Stimulated activated CD8-positive, alpha-beta memory T cell treated with anti-CD3 and anti-CD28 coated beads, Interleukin-4, amount 100 ng/mL, for 4 hours (primary cell): Measurements from ENCODE around the gene BRIX1.
"Not testable (repeated sequence)": the region's sequence is repeated elsewhere in the genome, so short reads cannot be mapped to it uniquely, and the experiment has no call there.

Source experiments
- DNase-seq, 2 donors: peaks; one replicate each; pipeline ENCODE4 v3.0.0-alpha.2; 2020; ENCODE audit warnings: low read depth in 2 of 2, low spot score in 1 of 2

BRIX1 gene

DNA sequence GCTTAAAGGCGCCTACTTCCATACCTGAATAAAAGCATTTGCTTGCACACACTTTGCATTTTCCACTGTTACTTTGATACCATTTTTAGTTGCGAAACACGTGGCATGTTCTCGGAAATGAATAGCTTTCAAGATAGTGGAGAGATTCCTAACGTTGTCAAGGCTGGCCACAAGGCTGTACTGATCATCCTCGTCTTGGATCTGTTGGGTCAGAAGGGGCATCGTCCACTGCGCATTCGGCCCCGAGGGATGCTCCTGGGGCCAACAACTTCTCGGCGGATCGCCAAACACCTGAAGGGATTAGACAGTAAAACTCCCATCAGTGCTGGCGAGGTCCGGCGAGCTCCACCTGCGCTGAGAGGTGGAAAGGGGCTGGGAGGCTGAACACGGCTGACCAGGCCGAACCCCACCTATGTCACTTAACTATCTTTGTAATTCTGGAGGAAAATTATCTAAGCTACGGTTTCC is 806 bp upstream of the BRIX1 start:
- DNase-seq: no peak

DNA sequence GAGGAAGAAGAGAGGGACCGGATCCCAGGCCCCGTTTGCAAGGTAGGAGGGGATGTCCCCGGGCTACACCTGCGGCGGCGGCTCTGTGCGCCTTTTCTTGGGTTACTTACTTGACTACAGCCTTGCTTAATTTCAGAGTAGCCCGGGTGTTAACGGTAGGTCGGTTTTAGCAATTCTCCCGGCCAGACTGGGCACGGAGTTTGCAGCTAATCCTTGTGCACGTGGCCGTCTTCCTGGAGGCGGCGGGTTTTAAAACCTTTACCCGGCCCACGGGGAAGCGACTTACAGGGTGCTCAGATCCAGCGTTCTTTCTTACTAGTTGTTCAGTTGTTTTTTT is 313 bp downstream of the BRIX1 start:
- DNase-seq: no peak

DNA sequence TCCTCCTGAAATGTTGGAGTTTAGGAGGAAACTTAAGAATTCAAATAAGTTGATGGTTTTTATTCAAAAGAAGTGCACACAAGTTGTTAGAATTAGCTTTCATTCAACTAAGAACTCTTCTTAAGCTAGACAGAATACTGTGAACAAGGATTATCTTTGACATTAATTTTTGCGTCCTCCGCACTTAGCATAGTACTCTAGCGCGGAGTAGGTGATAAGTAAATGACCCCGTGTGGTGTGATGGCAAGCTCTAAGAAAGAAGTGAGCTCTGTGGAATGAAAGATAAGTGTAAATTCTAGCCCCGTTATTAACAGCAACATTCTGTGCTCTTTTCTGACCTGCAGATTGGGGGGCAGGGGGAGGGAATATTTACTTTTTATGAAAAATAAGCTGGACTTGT is 1.0 kb downstream of the BRIX1 start:
- DNase-seq: no peak

DNA sequence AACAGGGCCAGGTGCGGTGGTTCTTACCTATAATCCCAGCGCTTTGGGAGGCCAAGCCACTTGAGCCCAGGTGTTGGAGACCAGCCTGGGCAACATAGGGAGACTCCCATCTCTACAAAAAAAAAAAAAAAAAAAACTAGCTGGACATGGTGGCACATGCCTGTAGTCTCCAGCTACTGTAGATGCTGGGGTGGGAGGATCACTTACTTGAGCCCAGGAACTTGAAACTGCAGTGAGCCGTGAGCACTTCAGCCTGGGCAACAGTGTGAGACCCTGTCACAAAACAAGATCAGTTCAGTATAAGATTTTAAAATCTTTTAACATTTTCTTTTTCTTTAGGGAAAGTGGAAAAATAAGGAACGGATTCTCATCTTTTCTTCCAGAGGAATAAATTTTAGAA is 2.5 kb downstream of the BRIX1 start:
- no peak for DNase-seq

DNA sequence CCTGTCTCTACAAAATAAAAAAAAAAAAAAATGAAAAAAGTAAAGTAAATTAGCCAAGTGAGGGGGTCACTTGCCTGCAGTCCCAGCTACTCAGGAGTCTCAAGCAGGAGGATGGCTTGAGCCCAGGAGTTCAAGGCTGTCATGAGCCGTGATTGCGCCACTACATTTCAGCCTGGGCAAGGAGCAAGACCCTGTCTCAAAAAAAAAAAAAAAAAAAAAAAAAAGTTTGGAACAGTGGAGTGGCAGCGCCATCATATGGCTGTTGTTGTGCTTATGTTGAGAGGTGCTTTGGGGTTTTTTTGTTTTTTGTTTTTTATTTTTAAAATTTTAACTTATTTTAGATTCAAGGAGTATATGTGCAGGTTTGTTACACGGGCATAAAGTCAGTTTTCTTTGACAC is 3.6 kb downstream of the BRIX1 start:
- DNase-seq: no peak

DNA sequence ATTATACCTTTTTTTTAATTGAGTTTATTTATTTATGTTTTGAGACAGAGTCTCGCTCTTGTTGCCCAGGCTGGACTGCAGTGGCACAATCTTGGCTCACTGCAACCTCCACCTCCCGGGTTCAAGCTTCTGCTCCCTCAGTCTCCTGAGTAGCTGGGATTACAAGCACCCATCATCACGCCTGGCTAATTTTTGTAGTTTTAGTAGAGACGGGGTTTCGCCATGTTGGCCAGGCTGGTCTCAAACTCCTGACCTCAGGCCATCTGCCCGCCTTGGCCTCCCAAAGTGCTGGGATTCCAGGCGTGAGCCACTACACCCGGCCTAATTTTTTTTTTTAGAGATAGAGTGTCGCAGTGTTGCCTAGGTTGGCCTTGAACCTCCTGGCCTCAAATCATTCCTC is 7.7 kb downstream of the BRIX1 start:
- not testable (repeated sequence) for DNase-seq

DNA sequence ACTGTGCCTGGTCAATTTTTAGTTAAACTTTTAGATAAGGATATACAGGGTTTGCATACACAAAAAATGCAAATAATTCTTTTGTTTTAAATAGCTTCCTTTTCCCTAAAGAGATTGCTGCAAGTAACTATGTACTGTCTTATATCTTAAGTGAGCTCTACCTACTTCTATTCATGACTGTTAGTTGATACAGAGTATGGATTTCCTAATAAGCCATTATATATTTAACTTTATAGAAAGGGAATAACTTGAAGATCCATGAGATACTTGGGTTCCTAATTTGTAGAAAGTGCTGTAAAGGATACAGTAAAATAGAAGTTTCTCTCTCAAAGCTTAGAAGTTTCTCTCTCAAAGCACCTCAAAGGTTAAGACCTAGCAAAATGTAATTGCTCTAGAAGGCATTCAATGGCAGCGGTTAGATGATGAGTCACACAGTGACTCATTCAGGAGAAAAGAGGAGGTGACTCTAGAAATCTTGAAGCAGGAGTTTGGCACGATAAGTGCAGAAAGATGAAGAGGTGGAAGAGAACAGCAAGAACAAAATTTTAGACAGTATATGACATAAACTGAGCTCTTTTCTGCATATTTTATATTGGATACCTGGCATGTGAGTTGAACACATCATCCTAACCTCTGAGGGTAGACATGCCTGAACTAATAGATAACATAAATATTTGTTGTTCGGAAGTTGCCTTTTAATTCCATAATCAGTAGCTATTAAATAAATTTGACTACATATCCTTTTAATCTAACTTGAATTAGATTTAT is 8.4 kb downstream of the BRIX1 start:
- no peak for DNase-seq

DNA sequence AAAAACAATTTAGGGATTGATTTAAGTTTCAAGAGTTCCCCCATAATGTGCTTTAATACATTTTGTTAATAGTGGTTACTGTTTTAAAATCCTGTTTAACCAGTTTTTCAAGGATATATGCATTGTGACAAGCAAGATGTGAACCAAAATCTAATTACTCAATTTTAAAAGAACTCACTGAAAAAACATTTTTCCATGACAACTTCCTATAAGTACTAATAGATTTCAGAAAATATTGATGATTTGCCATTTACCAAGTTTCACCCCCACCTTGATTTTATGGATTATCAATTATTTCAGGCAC is 8.9 kb downstream of the BRIX1 start:
- no peak for DNase-seq

DNA sequence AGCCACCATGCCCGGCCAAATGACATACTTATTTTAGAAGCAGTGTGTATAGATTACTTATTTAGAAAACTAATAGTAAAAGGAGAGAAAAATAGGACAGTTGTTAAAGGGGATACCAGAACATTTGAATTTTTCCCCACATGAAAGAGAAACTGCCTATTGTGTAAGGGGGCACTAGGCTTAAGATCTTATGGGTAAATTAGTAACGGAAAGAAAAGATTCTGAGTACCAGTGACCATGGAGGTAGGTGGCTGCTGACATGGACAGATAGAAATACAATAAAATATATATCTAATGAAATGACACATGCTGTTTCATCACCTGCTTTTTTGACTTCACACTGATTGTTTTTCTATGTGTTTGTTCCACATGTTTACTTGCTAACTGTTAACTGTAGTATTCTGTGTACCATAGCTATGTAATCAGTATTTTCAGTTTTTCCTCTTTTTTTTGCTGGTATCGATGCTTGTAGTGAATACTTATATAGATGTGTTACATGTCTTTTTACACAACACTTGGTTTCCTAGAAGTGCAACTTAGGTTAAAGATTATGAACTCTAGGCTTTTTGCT is 10.9 kb downstream of the BRIX1 start:
- no peak for DNase-seq

DNA sequence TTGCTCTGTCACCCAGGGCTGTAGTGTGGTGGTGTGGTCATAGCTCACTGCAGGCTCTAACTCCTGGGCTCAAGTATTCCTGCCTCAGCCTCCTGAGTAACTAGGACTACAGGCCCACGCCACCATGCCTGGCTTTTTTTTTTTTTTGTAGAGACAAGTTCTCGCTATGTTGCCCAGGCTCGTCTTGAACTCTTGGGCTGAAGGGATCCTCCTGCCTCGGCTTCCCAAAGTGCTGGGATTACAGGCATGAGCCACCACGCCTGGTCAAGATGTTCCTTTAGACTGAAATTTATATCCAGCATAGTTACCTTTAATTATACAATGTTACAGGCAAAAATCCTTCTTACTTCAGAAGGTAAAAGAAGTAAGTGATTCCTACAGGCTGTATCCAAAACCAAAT is 12.3 kb downstream of the BRIX1 start:
- DNase-seq: no peak

DNA sequence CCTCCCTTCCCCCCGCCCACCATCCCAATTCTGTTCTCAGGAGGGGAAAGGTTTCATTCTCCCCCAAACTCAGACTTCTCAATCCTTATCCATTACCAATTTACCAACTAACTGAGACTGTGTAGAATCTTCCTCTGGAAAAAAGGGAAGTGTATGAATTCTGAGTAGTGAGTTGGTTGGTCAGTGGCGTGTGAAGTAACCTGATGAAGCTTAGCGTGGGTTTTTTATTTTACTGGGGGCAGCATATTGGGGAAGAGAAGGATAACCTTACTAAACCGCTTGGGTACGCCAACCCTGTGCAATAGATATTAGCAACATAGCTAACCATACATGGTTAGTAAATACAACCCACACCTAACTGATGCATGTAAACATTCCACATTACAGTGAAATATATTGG is 12.8 kb downstream of the BRIX1 start:
- no peak for DNase-seq

DNA sequence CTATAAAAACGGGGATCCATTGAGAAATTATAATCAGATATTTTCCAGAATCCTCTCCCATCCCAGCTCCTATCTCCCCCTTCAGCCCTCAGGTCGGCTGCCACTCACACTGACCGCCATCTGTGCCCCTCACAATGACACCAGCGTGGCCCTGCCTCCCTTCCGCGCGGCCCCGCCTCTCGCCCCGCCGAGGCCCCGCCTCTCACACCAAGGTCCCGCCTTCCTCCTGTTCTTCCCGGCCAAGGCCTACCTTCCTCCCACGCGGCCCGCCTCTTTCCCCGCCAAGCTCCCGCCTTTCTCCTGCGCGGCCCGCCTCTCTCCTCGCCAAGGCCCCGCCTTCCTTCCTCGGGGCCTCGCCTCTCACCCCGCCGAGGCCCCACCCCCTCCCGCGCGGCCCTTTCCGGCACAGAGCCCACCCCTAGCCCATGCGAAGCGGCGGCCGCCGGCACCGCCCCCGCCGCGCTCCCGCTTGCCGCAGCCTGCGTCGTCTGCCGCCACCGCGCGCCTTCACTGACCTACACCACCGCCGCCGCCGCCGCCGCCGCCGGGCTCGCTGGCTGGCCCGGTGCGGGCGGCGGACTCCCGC is 13.7 kb downstream of the BRIX1 start, which contains the start of gene DNAJC21:
DNAJC21 (plus strand) TSS at position 426 of the 586 bp plus-strand sequence. CDS start 261 bp downstream, outside the sequence.
- peak; percentile 95 to 97 for DNase-seq

DNA sequence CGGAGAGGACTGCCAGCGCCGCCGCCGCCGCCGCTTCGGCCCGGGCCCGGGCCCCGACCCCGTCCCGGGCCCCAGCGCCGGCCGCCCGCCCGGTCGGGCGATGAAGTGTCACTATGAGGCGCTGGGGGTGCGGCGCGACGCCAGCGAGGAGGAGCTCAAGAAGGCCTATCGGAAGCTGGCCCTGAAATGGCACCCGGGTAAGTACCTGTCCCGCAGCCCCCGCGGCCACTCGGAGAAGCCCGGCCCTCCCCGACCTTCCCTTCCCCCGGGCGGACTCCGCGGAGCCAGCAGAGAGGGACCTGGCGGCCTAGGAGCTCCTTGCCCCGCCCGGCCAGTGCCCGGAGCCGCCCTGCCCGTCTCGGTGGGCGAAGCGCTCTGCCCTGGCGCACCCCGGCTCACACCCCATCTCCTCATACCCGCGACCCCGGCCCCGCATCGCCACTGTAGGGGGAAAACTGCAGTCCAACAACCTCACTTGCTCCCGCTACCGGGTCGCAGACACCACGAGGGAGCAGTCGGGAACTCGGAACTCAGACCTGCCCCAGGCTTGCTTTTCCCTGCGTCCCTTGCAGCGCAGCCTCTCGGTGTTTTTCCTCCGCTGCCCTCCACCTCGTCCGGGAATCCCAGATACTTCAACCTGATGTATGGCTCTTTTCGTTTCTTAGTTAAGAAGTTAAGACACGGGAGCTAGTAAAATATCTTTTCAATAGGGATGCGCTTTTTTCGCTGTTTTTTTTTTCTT is 14.4 kb downstream of the BRIX1 start:
- peak; percentile 36 to 66 for DNase-seq

DNA sequence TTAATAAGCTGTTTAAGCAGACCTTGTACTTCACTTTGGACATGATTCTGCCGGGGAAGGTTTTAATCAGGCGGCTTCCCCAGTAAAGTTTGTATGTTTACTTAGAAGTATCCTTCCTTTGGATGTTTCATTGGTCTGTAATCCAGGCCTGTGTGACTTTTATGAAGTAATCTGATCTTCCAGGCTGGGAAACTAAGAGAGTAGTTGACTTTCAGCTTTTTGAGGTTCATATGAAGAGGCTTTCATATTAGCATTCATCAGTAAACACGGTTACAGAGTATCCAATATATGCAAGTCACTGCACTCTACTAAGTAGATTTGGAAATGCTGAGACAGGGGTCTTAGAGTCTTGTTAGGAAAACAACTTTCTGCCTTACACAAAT is 14.9 kb downstream of the BRIX1 start:
- no peak for DNase-seq

DNA sequence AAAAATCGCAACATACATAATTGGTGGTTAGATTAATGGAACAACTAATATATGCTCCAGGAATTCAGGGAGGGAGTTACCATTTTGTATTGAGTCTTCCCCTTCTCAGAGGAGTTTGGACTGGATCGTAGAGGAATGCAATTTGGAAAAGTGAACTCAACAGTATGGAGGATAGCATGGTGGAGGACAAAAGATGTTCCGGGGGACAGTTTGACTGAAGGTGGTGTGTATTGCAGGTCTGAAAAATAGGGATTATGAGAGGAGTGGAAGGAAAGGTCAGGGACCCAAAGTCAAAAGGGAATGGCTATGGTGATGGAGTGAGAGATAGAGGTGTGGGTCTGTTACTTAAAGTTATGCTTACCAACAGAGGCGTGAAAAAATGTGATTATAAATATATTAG is 15.4 kb downstream of the BRIX1 start:
- DNase-seq: no peak

DNA sequence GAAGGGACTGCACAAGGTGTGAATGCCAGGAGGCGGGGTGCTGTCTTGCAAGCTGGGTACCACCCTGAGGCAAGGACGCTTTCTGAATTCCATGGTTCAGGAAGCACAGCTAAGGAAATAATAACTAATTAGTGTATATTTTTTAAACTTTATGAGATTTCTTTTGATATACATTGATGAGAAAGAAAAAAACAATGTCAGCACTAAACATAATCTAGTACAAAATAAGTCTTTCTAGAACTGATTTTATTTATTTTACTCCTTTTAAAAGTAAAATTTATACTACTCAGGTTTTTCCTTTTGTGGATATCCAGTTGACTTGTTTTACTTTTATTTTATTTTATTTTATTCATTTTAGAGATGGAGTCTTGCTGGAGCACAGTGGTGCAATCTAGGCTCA is 17.4 kb downstream of the BRIX1 start:
- no peak for DNase-seq

DNA sequence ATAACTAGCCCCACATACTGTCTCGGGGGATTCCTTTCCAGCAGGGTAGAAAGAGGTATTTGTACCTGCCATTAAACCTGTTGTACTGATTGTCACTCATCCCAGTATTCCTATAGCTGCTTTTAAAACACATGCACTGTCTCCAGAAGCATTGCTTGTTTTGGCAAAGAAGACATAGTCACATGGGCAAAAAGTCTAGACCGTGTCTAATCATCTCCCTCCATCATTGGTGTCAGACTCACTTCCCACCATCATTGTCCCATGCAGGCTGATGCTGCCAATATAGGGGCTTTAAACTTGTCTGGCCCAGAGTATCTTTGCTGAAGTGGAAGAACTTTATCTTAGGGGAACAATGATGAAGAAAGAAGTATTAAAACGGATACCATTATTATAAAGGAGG is 26.4 kb downstream of the BRIX1 start:
- DNase-seq: no peak

DNA sequence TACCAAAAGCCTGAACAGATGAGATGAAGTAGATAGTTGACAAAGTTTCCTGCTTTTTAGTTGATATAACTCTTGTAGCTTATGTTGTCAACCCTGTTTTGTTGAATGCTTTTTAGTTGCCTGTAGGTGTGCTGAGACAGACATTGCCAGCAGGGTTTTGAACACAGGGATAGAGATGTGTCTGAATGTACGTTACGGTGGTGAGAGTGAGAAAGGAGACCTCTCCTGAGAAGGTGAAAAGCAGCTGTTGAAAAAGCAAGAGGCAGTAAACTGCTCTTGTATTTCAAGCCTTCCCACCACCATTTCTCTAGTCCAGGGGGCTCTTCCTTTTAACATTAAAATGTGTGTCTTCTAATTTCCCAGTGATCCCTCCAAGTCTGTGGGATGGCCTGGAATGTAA is 28.5 kb downstream of the BRIX1 start:
- no peak for DNase-seq

DNA sequence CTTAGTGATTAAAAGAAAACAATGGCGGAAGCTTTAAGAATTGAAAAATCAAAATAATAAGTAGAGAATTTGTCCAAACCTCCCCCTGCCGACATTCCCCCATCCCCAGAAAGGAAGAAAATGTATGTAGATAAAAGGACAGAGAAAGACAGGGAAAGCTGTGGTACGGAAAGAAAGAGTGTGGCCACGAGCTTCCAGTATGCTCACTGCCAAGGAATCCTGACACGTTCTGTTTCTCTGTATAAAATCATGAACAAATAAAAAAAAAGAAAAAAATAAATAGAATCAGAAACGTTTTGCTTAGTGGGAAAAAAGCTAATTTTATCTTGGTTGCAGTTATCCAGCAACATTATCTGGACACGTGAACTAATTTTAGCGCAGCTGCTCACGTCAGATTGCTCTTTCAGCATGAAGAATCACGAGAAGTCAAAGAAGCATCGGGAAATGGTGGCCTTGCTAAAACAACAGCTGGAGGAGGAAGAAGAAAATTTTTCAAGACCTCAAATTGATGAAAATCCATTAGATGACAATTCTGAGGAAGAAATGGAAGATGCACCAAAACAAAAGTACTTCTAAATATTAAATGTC is 29.0 kb downstream of the BRIX1 start:
- no peak for DNase-seq

DNA sequence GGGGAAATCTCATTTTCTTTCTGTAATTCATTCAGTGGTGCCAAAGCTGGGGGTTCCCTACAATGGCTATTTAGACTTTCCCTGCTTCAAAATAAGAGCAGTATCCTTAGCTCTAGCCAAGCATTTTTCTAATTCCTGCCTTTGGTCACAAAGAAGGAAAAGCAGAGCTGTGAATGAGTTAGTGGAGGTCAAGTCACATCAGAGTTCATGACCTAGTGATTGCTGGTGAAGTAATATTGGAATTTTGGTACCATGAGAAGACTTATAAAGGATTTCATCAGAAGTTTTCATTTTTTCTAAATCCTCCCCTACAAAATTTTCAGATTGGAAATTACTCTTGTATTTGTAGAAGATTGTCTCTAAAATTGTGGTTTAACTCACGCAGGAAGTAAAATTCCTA is 41.8 kb downstream of the BRIX1 start:
- no peak for DNase-seq

DNA sequence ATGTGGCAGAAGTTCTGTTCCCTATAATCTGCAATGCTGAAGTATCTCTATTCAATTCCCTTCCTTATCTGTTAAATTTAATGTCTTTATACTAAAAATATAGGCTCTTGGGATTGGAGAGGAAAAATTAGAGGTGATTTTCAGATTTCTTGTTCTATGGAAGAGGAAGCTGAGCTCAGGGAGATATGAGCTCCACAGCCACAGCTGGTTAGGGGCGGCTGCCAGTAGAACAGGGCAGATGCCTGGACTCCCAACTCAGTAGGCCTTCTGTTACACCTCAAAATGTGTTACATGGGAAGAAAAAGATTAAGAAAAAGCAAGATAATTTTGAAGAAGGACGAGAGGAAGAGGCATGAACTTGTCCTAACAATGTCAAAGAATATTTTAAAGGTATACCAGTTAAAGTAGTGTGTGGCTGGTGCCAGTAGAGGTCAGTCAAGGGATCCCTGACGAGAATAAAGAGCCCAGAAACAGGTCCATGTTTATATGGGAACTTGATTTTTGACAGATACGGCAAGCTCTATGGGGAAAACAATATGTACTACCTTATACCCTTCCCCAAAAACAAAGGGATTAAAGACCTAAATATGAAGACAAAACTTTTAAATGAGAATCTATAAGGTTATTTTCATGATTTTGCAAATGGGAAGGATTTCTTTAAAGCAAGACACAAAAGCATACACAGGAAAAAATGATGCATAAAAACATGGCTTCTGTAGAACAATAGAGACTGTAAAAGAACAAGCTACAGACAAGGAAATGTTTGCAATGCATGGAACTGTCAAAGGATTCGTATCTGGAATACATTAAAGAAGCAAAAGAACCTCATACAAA is 42.6 kb downstream of the BRIX1 start:
- DNase-seq: no peak
